K562 (cell line): ENCODE data around the gene TSSK6. TPM values are rescaled to one million over a fixed set of nuclear protein-coding genes. Genes with fewer than 3 reads are reported as not detected.
A peak's percentile ranks its signal among the peaks of the same experiment; 100 is the strongest.

ENCODE experiments used
- BACH1 ChIP-seq: fragments of 200-800 bp; sonication (Bioruptor generic); IDR thresholded peaks from 2 replicates; pipeline ENCODE4 v1.6.1; 2016; ENCODE audit warnings: missing genetic modification characterization, missing compliant biosample characterization
- BHLHE40 ChIP-seq: IDR thresholded peaks from 2 replicates; pipeline ENCODE4 v1.6.1; 2011; ENCODE audit warnings: low read length, improper control_type of control experiment
- CCNT2 ChIP-seq: IDR thresholded peaks from 2 replicates; pipeline ENCODE4 v1.6.1; 2011; ENCODE audit warnings: borderline replicate concordance, low read depth, mild to moderate bottlenecking, moderate library complexity, mixed read lengths, low read length; ENCODE audit not compliant: insufficient read length; ENCODE audit errors: extremely low read depth
- CREM ChIP-seq: IDR thresholded peaks from 2 replicates; pipeline ENCODE4 v1.6.1; 2014; ENCODE audit warnings: antibody characterized with exemption, low read depth
- ESRRA ChIP-seq: fragments of 450-650 bp; IDR thresholded peaks from 2 replicates; pipeline ENCODE4 v1.6.1; 2014; ENCODE audit warnings: low read depth, mild to moderate bottlenecking, moderate library complexity, borderline replicate concordance
- ESRRB ChIP-seq: fragments of 250-450 bp; sonication (Bioruptor Pico); IDR thresholded peaks from 2 replicates; pipeline ENCODE4 v1.5.0; 2020; ENCODE audit warnings: mild to moderate bottlenecking, moderate library complexity, borderline replicate concordance
- FOXK1 ChIP-seq: sonication (generic); formaldehyde crosslinking; IDR thresholded peaks from 2 replicates; pipeline ENCODE4 v1.8.0; 2022; ENCODE audit warnings: missing genetic modification reagents, mild to moderate bottlenecking, borderline replicate concordance
- HMGN3 ChIP-seq: IDR thresholded peaks from 2 replicates; pipeline ENCODE4 v1.6.1; 2011; ENCODE audit warnings: borderline replicate concordance, low read depth, mild to moderate bottlenecking, mixed read lengths, low read length; ENCODE audit not compliant: insufficient read length; ENCODE audit errors: extremely low read depth
- ILF3 ChIP-seq: fragments of 450-650 bp; IDR thresholded peaks from 2 replicates; pipeline ENCODE4 v1.6.1; 2018; ENCODE audit warnings: antibody characterized with exemption, mild to moderate bottlenecking, moderate library complexity, borderline replicate concordance
- JUND ChIP-seq, 2 experiments: IDR thresholded peaks; 2 replicates in 1 of 2; 3 replicates in 1 of 2; pipeline ENCODE4 v1.6.1; 2011; ENCODE audit warnings: borderline replicate concordance in 2 of 2, low read depth in 2 of 2, low read length in 2 of 2, improper control_type of control experiment in 1 of 2, missing biosample characterization in 1 of 2, missing genetic modification characterization in 1 of 2, missing genetic modification reagents in 1 of 2
- MBD2 ChIP-seq: sonication (generic); IDR thresholded peaks from 2 replicates; pipeline ENCODE4 v1.6.1; 2016; ENCODE audit warnings: low read depth, borderline replicate concordance
- NCOR1 ChIP-seq: fragments of 450-650 bp; IDR thresholded peaks from 2 replicates; pipeline ENCODE4 v1.6.1; 2016; ENCODE audit warnings: mild to moderate bottlenecking, moderate library complexity
- POLR2A ChIP-seq: fragments of 450-650 bp; conservative IDR thresholded peaks from 2 replicates; pipeline ENCODE4 v1.6.1; 2016
- POLR2H ChIP-seq: IDR thresholded peaks from 2 replicates; pipeline ENCODE4 v1.6.1; 2016; ENCODE audit warnings: missing genetic modification characterization, low read depth, mild to moderate bottlenecking, control low read depth, missing compliant biosample characterization, moderate library complexity
- SFPQ ChIP-seq: fragments of 200-400 bp; formaldehyde crosslinking; IDR thresholded peaks from 2 replicates; pipeline ENCODE4 v1.6.1; 2017; ENCODE audit warnings: mild to moderate bottlenecking, low read depth, low read length, moderate library complexity
- STAT6 ChIP-seq: sonication (generic); formaldehyde crosslinking; IDR thresholded peaks from 2 replicates; pipeline ENCODE4 v1.8.1; 2023; ENCODE audit warnings: mild to moderate bottlenecking, missing genetic modification reagents
- ZNF197 ChIP-seq: fragments of 200-800 bp; sonication (Bioruptor generic); IDR thresholded peaks from 2 replicates; pipeline ENCODE4 v1.6.1; 2016; ENCODE audit warnings: low read depth, missing genetic modification characterization, missing compliant biosample characterization
- ZNF23 ChIP-seq: fragments of 250-450 bp; sonication (Bioruptor Pico); IDR thresholded peaks from 2 replicates; pipeline ENCODE4 v1.4.0; 2020; ENCODE audit warnings: mild to moderate bottlenecking
- ZNF263 ChIP-seq: sonication (generic); formaldehyde crosslinking; IDR thresholded peaks from 2 replicates; pipeline ENCODE4 v1.8.0; 2022; ENCODE audit warnings: mild to moderate bottlenecking, missing genetic modification reagents, borderline replicate concordance
- ZNF583 ChIP-seq: fragments of 250-450 bp; sonication (Bioruptor Pico); IDR thresholded peaks from 2 replicates; pipeline ENCODE4 v1.4.0; 2020
- polyA plus RNA-seq, 8 experiments: library from polyadenylated mRNA; depleted of rRNA in 4 of 8; stranded (reverse) in 5 of 8; unstranded in 3 of 8; fragments of >200 nt; fragmentation: Nextera tagmentation in 2 of 8; fragmentation: Illumina TruSeq in 1 of 8; extraction: Ambion mirVana in 2 of 8; extraction: Trizol in 1 of 8; gene quantifications; 2 replicates each; pipeline versions ENCODE4 v1.2.1 to v1.2.3, GENCODE V29; 2011 to 2014; ENCODE audit warnings: inconsistent platforms in 1 of 8, missing spikeins in 1 of 8
- total RNA-seq, 7 experiments: library from RNA; depleted of rRNA in 6 of 7; stranded (reverse); fragments of >200 nt in 6 of 7; fragmentation: Illumina TruSeq in 2 of 7; extraction: Trizol in 2 of 7; gene quantifications; 2 replicates each; pipeline versions ENCODE4 v1.2.1 to v1.2.3, GENCODE V29; 2011 to 2021; ENCODE audit warnings: low replicate concordance in 1 of 7

Gene TSSK6
- total and polyA plus RNA-seq, 9 of the 15 experiments (the other 6 are each of a cell fraction or from before 2014, with no cell fraction given) = 0.21 to 2.6 (median 1.5) TPM; not detected in 3

- no peak for TF ChIP-seq ILF3
- no peak for TF ChIP-seq ZNF197
- 0 out of 2 replicates have a peak, but pooled peaks have one; percentile 16 for TF ChIP-seq NCOR1
- peak; percentile 74 for TF ChIP-seq ZNF263
- TF ChIP-seq STAT6 (CRISPR knock-in tag) = 0 out of 2 replicates have a peak, but pooled peaks have one; percentile 11
- TF ChIP-seq BHLHE40 = peak; percentile 59
- no peak for TF ChIP-seq POLR2A
- TF ChIP-seq CREM = peak; percentile 75
- peak; percentile 51 for TF ChIP-seq JUND (IDR thresholded peaks at IDR 0.05; ENCODE audit: borderline replicate concordance, low read depth, low read length)
- TF ChIP-seq JUND (tag; IDR thresholded peaks at IDR 0.05; ENCODE audit: borderline replicate concordance, low read depth, low read length) = peak; percentile 24; the same call in 1 of the 3 replicates
- TF ChIP-seq ESRRB (CRISPR knock-in tag) = no peak
- TF ChIP-seq SFPQ = no peak
- TF ChIP-seq BACH1 (tag) = 0 out of 2 replicates have a peak, but pooled peaks have one; percentile 28
- 0 out of 2 replicates have a peak, but pooled peaks have one; percentile 72 for TF ChIP-seq FOXK1 (CRISPR knock-in tag)
- TF ChIP-seq HMGN3 = no peak
- TF ChIP-seq ESRRA = peak; percentile 74
- peak; percentile 50; the same call in 1 of the 2 replicates for TF ChIP-seq POLR2H (tag)
- TF ChIP-seq ZNF23 = no peak
- 0 out of 2 replicates have a peak, but pooled peaks have one; percentile 36 for TF ChIP-seq ZNF583 (CRISPR knock-in tag)
- TF ChIP-seq MBD2 = 0 out of 2 replicates have a peak, but pooled peaks have one; percentile 34
- no peak for TF ChIP-seq CCNT2
Observed at GRCh38 chr19:19487950-19488874, 27.1 kb downstream of the TSSK6 start (continued).
